ENCODE data around the gene SOX5. TPM values are rescaled to one million over a fixed set of nuclear protein-coding genes. Genes with fewer than 3 reads are reported as not detected.

Gene SOX5
- total and polyA plus RNA-seq, 12 donors, result 0.47 to 10.4 (median 1.9) TPM

DNA sequence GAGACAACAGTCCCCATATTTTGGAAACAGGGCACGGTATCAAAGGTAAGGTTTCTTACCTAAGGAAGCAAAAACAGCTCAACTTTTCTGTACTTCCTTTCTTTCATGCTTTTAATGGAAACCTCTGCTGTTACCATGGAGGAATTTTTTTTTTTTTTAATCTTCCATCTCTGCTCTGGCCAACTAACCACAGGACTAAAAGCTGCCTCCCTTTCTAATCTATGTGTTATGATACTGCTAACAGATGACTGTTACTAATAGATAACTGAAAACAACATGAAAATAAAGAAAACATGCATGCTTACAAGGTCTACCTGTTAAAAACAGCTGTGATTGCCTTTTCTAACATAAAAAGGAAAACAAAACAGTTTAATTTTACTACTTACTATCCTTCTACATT, 168.4 kb downstream of the SOX5 start:
- 71 to 91% (median 81%) methylated on average over 1 of the region's 1 CpG for WGBS, 4 donors
- no peak overlapping the region for H3K4me3 ChIP-seq
- H3K4me1 ChIP-seq (replicated peaks in 1 of 2), result no peaks in the 10 kb centered on the region
- TF ChIP-seq POLR2A (IDR thresholded peaks at IDR 0.05), result no peak
- TF ChIP-seq, protein P1, sequence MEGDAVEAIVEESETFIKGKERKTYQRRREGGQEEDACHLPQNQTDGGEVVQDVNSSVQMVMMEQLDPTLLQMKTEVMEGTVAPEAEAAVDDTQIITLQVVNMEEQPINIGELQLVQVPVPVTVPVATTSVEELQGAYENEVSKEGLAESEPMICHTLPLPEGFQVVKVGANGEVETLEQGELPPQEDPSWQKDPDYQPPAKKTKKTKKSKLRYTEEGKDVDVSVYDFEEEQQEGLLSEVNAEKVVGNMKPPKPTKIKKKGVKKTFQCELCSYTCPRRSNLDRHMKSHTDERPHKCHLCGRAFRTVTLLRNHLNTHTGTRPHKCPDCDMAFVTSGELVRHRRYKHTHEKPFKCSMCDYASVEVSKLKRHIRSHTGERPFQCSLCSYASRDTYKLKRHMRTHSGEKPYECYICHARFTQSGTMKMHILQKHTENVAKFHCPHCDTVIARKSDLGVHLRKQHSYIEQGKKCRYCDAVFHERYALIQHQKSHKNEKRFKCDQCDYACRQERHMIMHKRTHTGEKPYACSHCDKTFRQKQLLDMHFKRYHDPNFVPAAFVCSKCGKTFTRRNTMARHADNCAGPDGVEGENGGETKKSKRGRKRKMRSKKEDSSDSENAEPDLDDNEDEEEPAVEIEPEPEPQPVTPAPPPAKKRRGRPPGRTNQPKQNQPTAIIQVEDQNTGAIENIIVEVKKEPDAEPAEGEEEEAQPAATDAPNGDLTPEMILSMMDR (IDR thresholded peaks at IDR 0.05), result no peak
- H3K36me3 ChIP-seq (replicated peaks in 1 of 2), result no peaks in the 10 kb centered on the region
- no peak overlapping the region for H3K27ac ChIP-seq
- H3K9me3 ChIP-seq (replicated peaks in 1 of 3), result no peaks in the 10 kb centered on the region
- no peak for DNase-seq
- H3K27me3 ChIP-seq, result no peaks in the 10 kb centered on the region
- intact Hi-C loops (cut with DNase I), result no loop called here

DNA sequence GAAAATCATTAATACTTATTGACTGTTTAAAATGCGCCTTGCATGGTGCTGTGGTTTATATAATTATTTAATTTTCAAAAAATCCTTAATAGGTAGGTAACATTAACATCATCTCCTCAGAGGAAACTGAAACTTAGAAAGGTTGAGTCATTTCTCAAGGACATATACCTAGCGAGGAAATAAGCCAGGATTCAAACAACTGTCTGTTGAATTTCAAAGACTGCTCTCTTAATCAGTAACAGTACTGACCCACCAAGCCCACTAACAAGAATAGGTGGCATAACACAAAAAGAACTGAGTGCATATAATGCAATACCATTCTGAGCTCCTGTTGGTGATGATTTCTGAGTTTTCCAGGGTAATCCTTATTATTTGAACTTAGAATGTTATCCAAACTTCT, 174.3 kb downstream of the SOX5 start:
- H3K4me3 ChIP-seq, result no peak overlapping the region
- WGBS, 4 donors, result 63 to 73% (median 70%) methylated on average over 2 of the region's 2 CpGs
- H3K4me1 ChIP-seq (replicated peaks in 1 of 2), result no peaks in the 10 kb centered on the region
- no peak for DNase-seq
- no peaks in the 10 kb centered on the region for H3K36me3 ChIP-seq (replicated peaks in 1 of 2)
- TF ChIP-seq, protein P1 (IDR thresholded peaks at IDR 0.05), result no peak
- no peak for TF ChIP-seq POLR2A (IDR thresholded peaks at IDR 0.05)
- H3K27ac ChIP-seq, result no peak overlapping the region
- no peaks in the 10 kb centered on the region for H3K27me3 ChIP-seq
- intact Hi-C loops (cut with DNase I), result no loop called here
- no peaks in the 10 kb centered on the region for H3K9me3 ChIP-seq (replicated peaks in 1 of 3)

DNA sequence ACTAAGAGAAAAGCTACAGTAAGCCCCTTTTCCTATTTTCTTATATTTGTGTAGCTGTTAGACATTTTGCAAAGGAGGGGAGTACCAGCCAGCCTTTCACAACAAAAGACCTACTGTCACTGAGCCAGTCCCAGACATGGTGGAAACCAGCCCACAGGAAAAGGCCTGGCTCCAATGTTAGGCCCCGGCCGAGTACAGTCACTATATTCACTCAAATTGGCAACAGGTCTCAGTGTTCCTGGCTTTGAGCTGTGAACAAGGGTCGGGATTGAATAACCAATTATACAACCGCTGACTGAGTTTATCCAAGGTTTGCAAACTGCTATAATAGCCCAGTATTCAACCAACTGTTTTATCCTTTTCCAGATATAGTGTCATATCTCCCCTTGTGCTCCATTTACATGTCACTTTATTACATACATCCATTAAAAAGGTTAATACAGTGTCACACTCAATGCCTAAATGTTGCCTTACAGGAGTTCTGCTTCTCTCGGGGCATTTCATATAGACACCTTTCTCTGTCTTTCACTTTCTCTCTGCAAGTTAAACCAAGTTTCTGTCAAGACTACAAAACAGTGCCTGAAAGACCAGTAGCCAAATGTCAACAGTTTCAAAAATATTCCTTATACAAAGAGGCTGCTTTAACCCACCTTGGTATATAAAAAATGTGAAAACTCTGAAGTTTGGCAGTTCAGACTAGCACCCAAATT, 178.1 kb downstream of the SOX5 start:
- no peaks in the 10 kb centered on the region for H3K4me1 ChIP-seq (replicated peaks in 1 of 2)
- no peak overlapping the region for H3K4me3 ChIP-seq
- TF ChIP-seq POLR2A (IDR thresholded peaks at IDR 0.05), result no peak
- TF ChIP-seq, protein P1 (IDR thresholded peaks at IDR 0.05), result no peak
- H3K27ac ChIP-seq, result no peak overlapping the region
- no peaks in the 10 kb centered on the region for H3K27me3 ChIP-seq
- no peaks in the 10 kb centered on the region for H3K9me3 ChIP-seq (replicated peaks in 1 of 3)
- peak in 1 of 7 donors; percentile 17 for DNase-seq
- intact Hi-C loops (cut with DNase I), result no loop called here
- 60 to 81% (median 73%) methylated on average over 5 of the region's 5 CpGs for WGBS, 4 donors
- H3K36me3 ChIP-seq (replicated peaks in 1 of 2), result no peaks in the 10 kb centered on the region

DNA sequence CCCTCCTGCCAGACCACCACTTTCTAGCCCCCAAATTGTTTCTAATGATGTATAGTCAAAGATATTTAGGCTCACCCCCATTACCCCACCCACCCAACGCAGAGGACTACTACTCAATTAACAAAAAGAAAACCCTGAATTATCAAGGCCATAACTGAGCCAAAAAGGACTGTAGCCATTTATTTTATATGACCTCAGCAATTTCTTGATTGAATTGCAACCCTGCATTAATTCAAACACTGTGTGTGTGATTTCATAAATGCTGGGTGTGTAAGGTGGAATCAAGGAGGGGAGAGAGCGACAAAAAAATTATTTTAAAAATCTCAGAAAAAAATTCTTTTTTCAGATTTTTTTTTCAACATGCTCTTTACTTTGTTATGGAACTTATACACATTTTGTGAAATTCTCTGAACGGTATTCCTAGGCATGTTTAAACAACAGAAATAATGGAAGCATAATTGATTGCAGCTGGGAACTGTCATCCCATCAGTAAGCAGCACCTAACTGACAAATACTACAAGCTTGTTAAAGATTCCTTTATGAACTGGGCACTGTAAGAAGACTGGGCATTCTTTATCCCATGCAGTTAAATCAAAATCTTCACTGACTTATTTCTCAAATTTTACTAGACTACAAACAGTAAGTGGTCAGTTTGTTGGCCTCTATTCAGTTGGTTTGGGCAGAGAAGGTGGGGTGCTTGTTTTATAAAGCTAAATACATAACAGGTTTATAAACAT, 179.1 kb downstream of the SOX5 start:
- WGBS, 4 donors, result 75 to 83% (median 80%) methylated on average over 3 of the region's 3 CpGs
- H3K36me3 ChIP-seq (replicated peaks in 1 of 2), result no peaks in the 10 kb centered on the region
- no peaks in the 10 kb centered on the region for H3K27me3 ChIP-seq
- intact Hi-C loops (cut with DNase I), result no loop called here
- H3K9me3 ChIP-seq (replicated peaks in 1 of 3), result no peaks in the 10 kb centered on the region
- H3K27ac ChIP-seq, result no peak overlapping the region
- H3K4me3 ChIP-seq, result no peak overlapping the region
- no peak for TF ChIP-seq POLR2A (IDR thresholded peaks at IDR 0.05)
- TF ChIP-seq, protein P1 (IDR thresholded peaks at IDR 0.05), result no peak
- no peak for DNase-seq
- no peaks in the 10 kb centered on the region for H3K4me1 ChIP-seq (replicated peaks in 1 of 2)

All from adrenal gland (tissue), 12 donors.